Caco-2 (cell line): ENCODE measurements around the gene SPDYE4. TPM values are rescaled to one million over a fixed set of nuclear protein-coding genes. Genes with fewer than 3 reads are reported as not detected.

Experiments used
- BruUV-seq: library from RNA; stranded (reverse); fragments of 400-500 nt; replicated peaks from 2 replicates; lab custom pipeline; 2021; lab: Mats Ljungman, UMichigan
- CTCF ChIA-PET: fragments of 300-600 bp; sonication (Branson Sonifier 250); formaldehyde crosslinking; loops from one replicate; lab custom pipeline; 2022; ENCODE audit warnings: antibody characterized with exemption; lab: Charles Lee
- POLR2A ChIA-PET: fragments of 300-600 bp; sonication (Branson Sonifier 250); formaldehyde crosslinking; loops from one replicate; lab custom pipeline; 2022; ENCODE audit warnings: antibody characterized with exemption; lab: Charles Lee
- DNase-seq, 2 experiments: peaks; one replicate each; pipeline versions ENCODE4 v3.0.0 to v3.0.0-alpha.2; 2020 to 2022
- H3K27me3 ChIP-seq: replicated peaks from 2 replicates; pipeline ENCODE4 v1.6.0; 2011; ENCODE audit warnings: low read length; ENCODE audit not compliant: control insufficient read depth, insufficient read depth
- H3K36me3 ChIP-seq: 2 replicates; pipeline ENCODE4 v1.5.1; 2011; ENCODE audit warnings: low read length; ENCODE audit not compliant: control insufficient read depth, insufficient read depth
- H3K4me1 ChIP-seq: fragments of 250-450 bp; sonication (Bioruptor Pico); 2 replicates; pipeline ENCODE4 v1.5.1; 2020; ENCODE audit warnings: mild to moderate bottlenecking
- H3K4me3 ChIP-seq: 2 replicates; pipeline ENCODE4 v1.5.1; 2011; ENCODE audit warnings: low read depth, mild to moderate bottlenecking, control low read depth, low read length
- H3K9me3 ChIP-seq: fragments of 250-450 bp; sonication (Bioruptor Pico); 2 replicates; pipeline ENCODE4 v1.5.1; 2020; ENCODE audit warnings: mild to moderate bottlenecking, moderate library complexity
- H3K27ac Mint-ChIP-seq: one replicate; pipeline ENCODE4 v1.8.0; 2022; ENCODE audit warnings: mixed read lengths; ENCODE audit not compliant: unreplicated experiment
- H3K27me3 Mint-ChIP-seq: one replicate; pipeline ENCODE4 v1.8.0; 2022; ENCODE audit warnings: mixed read lengths; ENCODE audit not compliant: insufficient read depth, unreplicated experiment
- H3K36me3 Mint-ChIP-seq: one replicate; pipeline ENCODE4 v1.8.0; 2022; ENCODE audit warnings: mild to moderate bottlenecking, mixed read lengths; ENCODE audit not compliant: insufficient read depth, unreplicated experiment
- H3K4me1 Mint-ChIP-seq: one replicate; pipeline ENCODE4 v1.8.0; 2022; ENCODE audit warnings: low read depth, mixed read lengths; ENCODE audit not compliant: unreplicated experiment
- H3K4me3 Mint-ChIP-seq: one replicate; pipeline ENCODE4 v1.8.0; 2022; ENCODE audit warnings: mild to moderate bottlenecking, moderate library complexity, mixed read lengths; ENCODE audit not compliant: unreplicated experiment
- H3K9me3 Mint-ChIP-seq: one replicate; pipeline ENCODE4 v1.8.0; 2022; ENCODE audit warnings: mixed read lengths; ENCODE audit not compliant: unreplicated experiment
- CTCF ChIP-seq, 2 experiments: fragments of 200-600 bp in 1 of 2; IDR thresholded peaks; 1 replicate in 1 of 2; 2 replicates in 1 of 2; pipeline versions ENCODE4 v1.5.1 to v1.8.0; 2011 to 2022; ENCODE audit warnings: antibody characterized with exemption in 1 of 2, control low read depth in 1 of 2, inconsistent platforms in 1 of 2, low read depth in 1 of 2, low read length in 1 of 2, mild to moderate bottlenecking in 1 of 2, moderate library complexity in 1 of 2; ENCODE audit not compliant: insufficient read depth in 1 of 2, severe bottlenecking in 1 of 2, unreplicated experiment in 1 of 2
- intact Hi-C: fragments of 100-400 bp; cut with micrococcal nuclease; formaldehyde crosslinking; loops from one replicate; pipeline ENCODE4 v1.10.0; 2022; ENCODE audit not compliant: unreplicated experiment
- total RNA-seq: library from RNA; stranded (reverse); gene quantifications from 2 replicates; pipeline ENCODE4 v1.2.3, GENCODE V29; 2022

SPDYE4 gene
- total RNA-seq, 1 experiment from 2014 or later = not detected

- no peaks in the 10 kb centered on the region for H3K27me3 ChIP-seq
- H3K9me3 ChIP-seq = no peaks in the 10 kb centered on the region
- Mint-ChIP-seq H3K36me3 (no peaks in the 10 kb centered on the region), H3K9me3 (no peaks in the 10 kb centered on the region), H3K4me1 (no peaks in the 10 kb centered on the region), H3K27ac (no peak overlapping the region), H3K27me3 (no peaks in the 10 kb centered on the region), H3K4me3 (no peak overlapping the region)
- intact Hi-C loops = no loop called here
- no peaks in the 10 kb centered on the region for H3K4me1 ChIP-seq
- no peak for DNase-seq
- CTCF ChIA-PET = no interaction called here
- TF ChIP-seq CTCF (IDR thresholded peaks at IDR 0.05; ENCODE audit: insufficient read depth in 1 of 2, low read depth in 1 of 2, low read length in 1 of 2, severe bottlenecking in 1 of 2, unreplicated experiment in 1 of 2) = no peak
- H3K36me3 ChIP-seq = no peaks in the 10 kb centered on the region
- POLR2A ChIA-PET = no interaction called here
- no peak overlapping the region for H3K4me3 ChIP-seq
- BruUV-seq = no TSS peak
These were observed 41.3 kb upstream of the SPDYE4 start for GRCh38 chr17:8799570-8800212.

GRCh38 chr17:8798846-8799569 is 40.7 kb upstream of the SPDYE4 start, which contains the start of gene MFSD6L:
TSS of gene MFSD6L (minus strand) at chr17:8799365. CDS start at chr17:8799120, 245 bp downstream.
- H3K4me1 Mint-ChIP-seq = no peaks in the 10 kb centered on the region
- CTCF ChIA-PET = no interaction called here
- H3K4me3 ChIP-seq = no peak within 1 kb of the TSS
- no peak for TF ChIP-seq CTCF (IDR thresholded peaks at IDR 0.05; ENCODE audit: insufficient read depth in 1 of 2, low read depth in 1 of 2, low read length in 1 of 2, severe bottlenecking in 1 of 2, unreplicated experiment in 1 of 2)
- POLR2A ChIA-PET = no interaction called here
- DNase-seq = peak; percentile 35 to 44
- no peaks in the 10 kb centered on the region for H3K4me1 ChIP-seq
- H3K27ac Mint-ChIP-seq = no peak within 1 kb of the TSS
- no peaks in the 10 kb centered on the region for H3K27me3 Mint-ChIP-seq
- no peaks in the 10 kb centered on the region for H3K9me3 Mint-ChIP-seq
- no peaks in the 10 kb centered on the region for H3K36me3 ChIP-seq
- no peak within 1 kb of the TSS for H3K4me3 Mint-ChIP-seq
- intact Hi-C loops = no loop called here
- H3K9me3 ChIP-seq = no peaks in the 10 kb centered on the region
- no peaks in the 10 kb centered on the region for H3K36me3 Mint-ChIP-seq
- H3K27me3 ChIP-seq = no peaks in the 10 kb centered on the region
- no TSS peak for BruUV-seq

DNA sequence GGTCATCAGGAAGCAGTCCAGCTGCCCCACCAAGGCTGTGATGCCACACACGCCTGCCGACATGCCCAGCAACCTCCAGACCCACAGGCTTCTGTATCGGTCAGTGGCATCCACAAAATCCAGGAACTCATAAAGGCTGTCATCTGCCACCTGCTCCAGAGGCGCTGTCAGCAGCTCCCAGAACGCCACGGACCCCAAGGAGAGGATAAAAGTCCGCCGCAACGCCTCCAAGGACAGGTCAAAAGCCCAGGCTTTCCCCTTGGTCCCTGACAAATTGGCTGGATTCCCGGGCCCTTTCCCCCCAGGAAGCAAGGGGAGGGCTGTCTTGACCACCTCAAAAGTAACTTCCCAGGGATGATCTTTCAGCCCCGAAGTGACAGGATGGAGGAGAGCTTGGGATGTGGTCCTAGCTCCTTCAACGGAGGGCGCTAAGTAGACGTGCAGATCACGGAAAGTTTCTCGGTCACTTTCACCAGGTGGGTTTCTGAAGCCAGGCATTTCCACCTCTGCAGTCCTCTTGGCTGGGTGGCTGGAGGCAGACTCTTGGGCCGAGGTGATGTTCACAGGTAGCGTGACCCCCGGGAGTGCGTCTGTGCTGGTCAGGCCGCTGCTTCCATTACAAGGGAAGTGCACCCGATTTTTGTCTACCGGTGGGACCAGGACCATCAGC is 40.0 kb upstream of the SPDYE4 start:
- no peak for DNase-seq
- no TSS peak for BruUV-seq
- ChIA-PET POLR2A (no interaction called here), CTCF (no interaction called here)
- H3K36me3 Mint-ChIP-seq = no peaks in the 10 kb centered on the region
- no peak overlapping the region for H3K27ac Mint-ChIP-seq
- H3K27me3 ChIP-seq = no peaks in the 10 kb centered on the region
- H3K36me3 ChIP-seq = no peaks in the 10 kb centered on the region
- H3K4me3 ChIP-seq = no peak overlapping the region
- H3K27me3 Mint-ChIP-seq = peaks cover 3% of the 10 kb centered on the region
- TF ChIP-seq CTCF (IDR thresholded peaks at IDR 0.05; ENCODE audit: insufficient read depth in 1 of 2, low read depth in 1 of 2, low read length in 1 of 2, severe bottlenecking in 1 of 2, unreplicated experiment in 1 of 2) = no peak
- H3K4me3 Mint-ChIP-seq = no peak overlapping the region
- intact Hi-C loops = no loop called here
- peaks cover 7% of the 10 kb centered on the region for H3K4me1 Mint-ChIP-seq
- no peaks in the 10 kb centered on the region for H3K9me3 ChIP-seq
- no peaks in the 10 kb centered on the region for H3K9me3 Mint-ChIP-seq
- no peaks in the 10 kb centered on the region for H3K4me1 ChIP-seq
